ENCODE measurements around the gene SGO1.

GRCh38 chr3:20201143-20201542 is 15.1 kb upstream of the SGO1 start:
- no peak for TF ChIP-seq POLR2A (IDR thresholded peaks at IDR 0.05; ENCODE audit: low read depth)
- TF ChIP-seq CTCF (IDR thresholded peaks at IDR 0.05), result no peak
- no peak for TF ChIP-seq EP300 (IDR thresholded peaks at IDR 0.05)
- no peak for TF ChIP-seq POLR2AphosphoS5 (IDR thresholded peaks at IDR 0.05)
